KBM-7 (cell line): ENCODE results near the gene LRRC8A.
"Not testable (repeated sequence)": the region's sequence is repeated elsewhere in the genome, so short reads cannot be mapped to it uniquely, and the experiment has no call there.

Source experiments
- DNase-seq: peaks from one replicate; pipeline ENCODE4 v3.0.0-alpha.2; 2015
- in situ Hi-C: fragments of 300-500 bp; cut with MboI; formaldehyde crosslinking; loops from 2 replicates; pipeline ENCODE4 v1.14.3; 2020; ENCODE audit warnings: low sequenced_read_pairs, low pct_unique_long_range_greater_than_20kb, mixed read lengths

LRRC8A gene

DNA sequence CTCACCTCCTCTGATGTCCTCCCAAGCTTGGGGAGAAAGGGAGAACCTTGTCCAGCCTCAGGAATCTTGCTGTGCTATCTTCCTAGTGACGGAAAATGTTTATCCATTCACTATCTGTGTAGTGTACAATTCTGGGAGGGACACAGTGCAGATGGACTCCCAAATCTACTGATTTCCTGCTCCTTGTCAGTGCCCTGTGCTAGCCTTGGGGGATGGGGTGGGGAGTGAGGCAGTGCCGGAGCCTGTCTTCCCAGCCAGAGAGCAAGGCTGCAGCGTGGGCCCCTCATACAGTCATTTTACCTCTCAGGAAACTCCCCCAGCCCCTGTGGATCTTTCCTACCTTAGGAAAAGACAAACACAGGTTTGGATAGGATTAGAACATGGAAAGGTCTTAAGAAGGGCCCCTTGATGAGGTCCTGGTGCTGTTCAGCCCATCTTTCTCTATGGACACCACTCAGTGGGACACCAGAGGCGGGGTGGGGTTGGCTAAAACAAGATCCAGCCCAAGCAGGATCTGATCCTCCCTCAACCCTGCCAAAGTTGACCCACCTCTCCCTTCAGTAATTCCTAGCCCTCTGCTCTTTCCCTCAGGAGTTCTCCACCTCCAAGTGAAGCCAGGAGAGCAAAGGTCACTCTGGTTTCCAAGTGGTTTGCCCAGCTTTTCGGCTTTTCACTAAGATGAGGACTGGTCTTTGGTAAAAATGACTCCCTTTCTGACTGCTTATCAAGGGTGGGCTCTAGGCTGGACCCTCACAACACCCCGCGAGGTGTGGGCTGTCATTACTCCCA, 62.1 kb downstream of the LRRC8A start:
- in situ Hi-C loops: no loop called here
- DNase-seq: no peak

DNA sequence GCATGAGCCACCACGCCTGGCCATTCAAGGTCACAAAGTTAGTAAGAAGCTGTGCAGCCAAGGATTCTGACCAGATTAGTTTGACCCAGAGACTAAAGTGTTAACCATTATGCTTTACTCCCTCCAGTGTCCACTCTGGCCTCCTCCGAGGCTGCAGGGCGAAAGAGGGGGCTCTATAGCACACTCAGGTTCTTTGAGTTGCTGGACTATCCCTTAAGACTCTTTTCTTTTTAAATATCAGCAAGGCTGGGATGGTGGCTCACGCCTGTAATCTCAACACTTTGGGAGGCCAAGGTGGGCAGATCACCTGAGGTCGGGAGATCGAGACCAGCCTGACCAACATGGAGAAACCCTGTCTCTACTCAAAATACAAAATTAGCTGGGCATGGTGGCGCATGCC, 63.0 kb downstream of the LRRC8A start:
- in situ Hi-C loops, DNase-seq: not testable (repeated sequence)

DNA sequence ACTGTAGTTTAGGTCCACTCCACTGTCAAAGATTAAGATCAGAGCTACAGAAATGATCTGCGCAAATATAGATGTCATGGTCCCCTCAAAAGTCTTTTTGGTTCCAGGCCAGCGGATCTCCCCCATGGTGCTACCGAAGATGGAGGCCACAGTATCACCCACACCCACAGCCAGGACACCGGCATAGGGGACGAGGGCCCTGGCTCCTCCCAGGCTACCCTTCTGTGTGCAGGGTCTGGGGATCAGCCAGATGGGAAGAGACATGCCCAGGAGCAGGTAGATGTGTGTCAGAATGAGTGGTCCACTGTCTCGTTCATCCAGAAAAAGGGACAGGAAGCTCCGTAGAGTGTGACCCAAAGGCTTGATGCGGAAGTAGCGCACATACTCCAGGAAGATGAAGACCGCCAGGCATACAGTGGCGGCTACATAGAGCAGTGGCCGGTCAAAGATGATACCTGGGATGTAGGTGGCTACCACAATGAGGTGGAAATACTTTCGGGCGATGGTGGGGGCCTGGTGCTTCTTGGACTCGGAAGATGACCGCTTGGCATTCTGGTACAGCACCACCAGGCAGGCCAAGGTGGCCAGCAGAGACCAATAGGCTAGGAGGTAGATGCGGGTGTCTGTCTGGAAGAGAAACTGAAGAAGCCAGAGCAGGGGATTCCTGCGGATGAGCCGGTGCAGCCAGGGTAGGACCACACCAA, 64.0 kb downstream of the LRRC8A start:
- DNase-seq: no peak
- in situ Hi-C loops: no loop called here

DNA sequence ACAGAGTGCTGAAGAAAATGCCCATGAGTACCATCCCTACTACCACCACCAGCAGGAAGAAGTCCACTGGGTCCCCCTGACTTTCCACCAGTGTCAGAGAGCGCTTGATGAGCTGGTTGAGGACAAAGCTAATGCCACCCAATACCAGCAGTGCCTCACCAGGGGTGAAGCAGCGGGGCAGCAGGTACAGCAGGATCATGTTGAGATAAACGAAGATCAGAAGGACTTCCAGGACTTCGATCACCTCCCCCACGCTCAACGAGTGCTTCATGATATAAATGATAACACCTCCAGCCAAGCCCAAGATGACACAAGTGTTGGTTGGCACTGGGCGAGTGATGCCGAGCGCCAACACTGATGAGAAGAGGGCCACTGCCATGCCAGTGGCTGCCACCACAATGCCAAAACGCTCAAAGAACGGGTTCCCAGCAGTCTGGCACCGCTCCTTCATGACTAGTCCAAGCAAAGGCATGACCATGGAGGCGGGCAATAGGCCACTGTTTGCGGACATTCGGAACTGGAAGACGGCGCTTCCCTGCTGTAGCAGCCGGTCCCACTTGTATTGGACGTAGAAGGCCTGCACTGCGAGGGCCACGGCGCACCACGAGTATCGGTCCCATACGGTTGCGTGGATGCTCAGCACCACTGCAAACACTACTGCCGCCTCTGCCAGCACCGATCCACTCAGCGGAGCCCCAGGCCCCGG, 64.8 kb downstream of the LRRC8A start:
- in situ Hi-C loops: no loop called here
- DNase-seq: no peak

DNA sequence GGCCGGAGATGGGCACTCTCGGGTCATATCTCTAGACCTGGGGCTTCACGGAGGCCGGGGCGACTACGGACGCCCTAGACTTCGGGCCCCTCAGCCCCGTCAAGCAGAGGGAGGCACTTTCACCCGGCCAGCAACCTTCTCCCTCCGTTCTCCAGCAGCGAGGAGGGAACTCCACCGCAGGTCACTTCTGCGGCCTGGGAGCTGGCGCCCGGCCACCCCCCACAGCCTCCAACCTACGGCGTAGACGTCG, 65.3 kb downstream of the LRRC8A start:
- in situ Hi-C loops: no loop called here

DNA sequence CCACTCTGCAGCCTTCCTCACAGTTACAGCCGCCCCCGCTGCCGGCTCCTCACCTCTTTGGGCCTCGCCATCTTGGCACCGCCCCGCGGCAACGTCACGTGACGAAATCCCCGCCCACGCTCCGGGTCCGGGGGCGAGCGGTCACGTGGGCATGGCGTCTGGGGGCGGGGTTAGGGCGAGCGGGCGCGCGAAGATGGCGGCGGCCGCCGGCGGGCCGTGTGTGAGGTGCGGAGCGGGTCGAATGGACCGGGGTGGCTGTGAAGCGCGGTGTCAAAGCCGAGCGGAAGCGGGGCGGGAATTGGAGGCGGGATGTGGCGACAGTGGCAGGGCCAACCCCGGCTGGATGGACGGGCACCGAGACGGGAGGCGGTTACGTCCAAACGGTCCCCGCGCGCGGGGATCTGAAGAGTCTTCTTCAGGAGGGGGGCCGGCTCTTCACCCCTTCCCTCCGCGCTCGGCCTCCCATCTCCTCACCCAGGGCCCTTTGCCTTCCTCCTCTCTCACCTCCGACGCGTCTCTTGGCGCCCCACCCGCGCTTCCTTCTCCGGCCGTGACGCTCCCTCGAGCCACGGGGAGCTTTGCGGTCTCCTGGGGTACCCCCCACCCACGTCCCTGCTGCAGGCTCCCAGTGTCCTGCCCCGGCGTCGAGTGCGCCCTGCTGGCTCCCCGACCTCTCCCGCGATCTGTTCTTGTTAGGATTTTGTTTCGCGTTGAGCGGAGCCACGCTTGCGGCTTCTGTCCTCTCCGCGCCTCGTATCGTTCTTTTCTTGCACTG, 65.8 kb downstream of the LRRC8A start, which contains the start of the genes DOLK and NUP188:
DOLK (minus strand) TSS at position 77 of the 775 bp plus-strand sequence. CDS start 300 bp downstream, outside the sequence.
NUP188 (plus strand) TSS at position 173 of the 775 bp plus-strand sequence; CDS start at position 194, 21 bp downstream.
- in situ Hi-C loops: no loop called here
- DNase-seq: peak; percentile 92

More for the DNA sequence above, 65.3 kb downstream of the LRRC8A start:
- no peak for DNase-seq

DNA sequence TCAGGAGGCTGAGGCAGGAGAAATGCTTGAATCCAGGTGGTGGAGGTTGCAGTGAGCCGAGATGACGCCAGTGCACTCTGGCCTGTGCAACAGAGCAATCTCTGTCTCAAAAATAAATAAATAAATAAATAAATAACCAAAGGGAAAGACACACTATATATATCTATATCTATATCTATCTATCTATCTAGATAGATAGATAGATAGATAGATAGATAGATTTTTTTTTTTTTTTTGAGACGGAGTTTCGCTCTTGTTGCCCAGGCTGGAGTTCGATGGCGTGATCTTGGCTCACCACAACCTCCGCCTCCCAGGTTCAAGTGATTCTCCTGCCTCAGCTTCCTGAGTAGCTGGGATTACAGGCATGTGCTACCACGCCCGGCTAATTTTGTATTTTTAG, 79.5 kb downstream of the LRRC8A start:
- in situ Hi-C loops, DNase-seq: not testable (repeated sequence)
